HFFc6 (cell line): Measurements from ENCODE around the gene OR4D2. TPM values are rescaled to one million over a fixed set of nuclear protein-coding genes. Genes with fewer than 3 reads are reported as not detected.

Experiments used
- DNase-seq: peaks from one replicate; pipeline ENCODE4 v3.0.0-alpha.2; 2018
- H3K27ac Mint-ChIP-seq: 2 replicates; pipeline ENCODE4 v1.8.0; 2020; ENCODE audit warnings: mild to moderate bottlenecking, mixed read lengths
- H3K27me3 Mint-ChIP-seq: 2 replicates; pipeline ENCODE4 v1.8.0; 2021; ENCODE audit warnings: mild to moderate bottlenecking, moderate library complexity, mixed read lengths; ENCODE audit not compliant: insufficient read depth
- H3K36me3 Mint-ChIP-seq: 2 replicates; pipeline ENCODE4 v1.8.0; 2021; ENCODE audit warnings: low read depth, mixed read lengths
- H3K4me1 Mint-ChIP-seq: 2 replicates; pipeline ENCODE4 v1.8.0; 2020; ENCODE audit warnings: low read depth, mixed read lengths
- H3K4me3 Mint-ChIP-seq: 2 replicates; pipeline ENCODE4 v1.8.0; 2020; ENCODE audit warnings: mild to moderate bottlenecking, moderate library complexity, mixed read lengths
- H3K9me3 Mint-ChIP-seq: 2 replicates; pipeline ENCODE4 v1.8.0; 2020; ENCODE audit warnings: mild to moderate bottlenecking, mixed read lengths
- CTCF ChIP-seq: fragments of 200-600 bp; sonication (generic); IDR thresholded peaks from 2 replicates; pipeline ENCODE4 v1.5.0; 2021; ENCODE audit warnings: antibody characterized with exemption, mild to moderate bottlenecking
- total RNA-seq, 6 experiments: library from RNA; stranded (reverse); fragmentation: NEBNext Ultra II Directional; extraction: Animal tissue kit (Norgen Biotek cat#: 25700); gene quantifications; 2 replicates in 1 of 6; 3 replicates in 5 of 6; pipeline ENCODE4 v1.2.3, GENCODE V29; 2021

OR4D2 gene
- total RNA-seq, 6 experiments from 2014 or later, result not detected

GRCh38 chr17:58219007-58219788 lies 52.4 kb downstream of the OR4D2 start, which contains the start of gene MKS1:
TSS of gene MKS1 (minus strand) at chr17:58219255. CDS start at chr17:58219230, 25 bp downstream.
- Mint-ChIP-seq H3K9me3 (no peaks in the 10 kb centered on the region), H3K36me3 (no peaks in the 10 kb centered on the region), H3K27me3 (no peaks in the 10 kb centered on the region), H3K27ac (peak within 1 kb of the TSS; percentile 88), H3K4me3 (peak within 1 kb of the TSS; percentile 89), H3K4me1 (peaks cover 23% of the 10 kb centered on the region)
- peak; percentile 79 for TF ChIP-seq CTCF
- DNase-seq, result peak; percentile 92

GRCh38 chr17:58219789-58220183 lies 53.0 kb downstream of the OR4D2 start:
- peak overlapping the region; percentile 89 for H3K4me3 Mint-ChIP-seq
- H3K4me1 Mint-ChIP-seq, result peaks cover 29% of the 10 kb centered on the region
- no peaks in the 10 kb centered on the region for H3K9me3 Mint-ChIP-seq
- no peak for TF ChIP-seq CTCF
- peak; percentile 10 for DNase-seq
- peak overlapping the region; percentile 88 for H3K27ac Mint-ChIP-seq
- H3K36me3 Mint-ChIP-seq, result no peaks in the 10 kb centered on the region
- no peaks in the 10 kb centered on the region for H3K27me3 Mint-ChIP-seq

Other genes starting within 250 kb of the OR4D2 start
- gene CUEDC1, start 211.6 kb upstream of the OR4D2 start, total RNA-seq, result 10 to 100 TPM; 34.0 to 41.0 (median 34.9) TPM
- gene VEZF1, start 178.7 kb upstream of the OR4D2 start, total RNA-seq, result 10 to 100 TPM; 41.7 to 56.5 (median 51.8) TPM
- gene SRSF1, start 159.7 kb upstream of the OR4D2 start, total RNA-seq, result 100 to 1,000 TPM; 216 to 296 (median 271) TPM
- 10 to 100 TPM; 31.8 to 38.9 (median 35.5) TPM for gene DYNLL2, start 83.6 kb upstream of the OR4D2 start, total RNA-seq
- gene OR4D1, start 18.6 kb upstream of the OR4D2 start, total RNA-seq, result not detected
- gene EPX, start 25.7 kb downstream of the OR4D2 start, total RNA-seq, result not detected
- gene MKS1, start 52.3 kb downstream of the OR4D2 start, total RNA-seq, result 10 to 100 TPM in 1 of 6 experiments, 1 to 10 TPM in 5; 8.3 to 10.4 (median 8.9) TPM
- not detected for gene LPO, start 71.6 kb downstream of the OR4D2 start, total RNA-seq
- gene MPO, start 114.0 kb downstream of the OR4D2 start, total RNA-seq, result not detected
- gene TSPOAP1, start 161.8 kb downstream of the OR4D2 start, total RNA-seq, result 1 to 10 TPM in 4 of 6 experiments, under 1 TPM in 2; 0.50 to 1.8 (median 1.3) TPM
- gene SUPT4H1, start 185.2 kb downstream of the OR4D2 start, total RNA-seq, result 100 to 1,000 TPM in 4 of 6 experiments, 10 to 100 TPM in 2; 95.6 to 110 (median 105) TPM